ENCODE measurements around the gene FAM193A.
A peak's percentile ranks its signal among the peaks of the same experiment; 100 is the strongest.

FAM193A gene

GRCh38 chr4:2648159-2648814, 111.8 kb downstream of the FAM193A start:
- Histone ChIP-seq H2BK120ac (ENCODE audit: low read depth, low read length) (no peak overlapping the region), H4K8ac (ENCODE audit: low read length) (no peak overlapping the region)

GRCh38 chr4:2649604-2650114, 113.2 kb downstream of the FAM193A start:
- Histone ChIP-seq H3K9ac (ENCODE audit: low read length) (no peak overlapping the region), H3K14ac (ENCODE audit: low read length in 2 of 2) (no peak overlapping the region)
- WGBS, result 99% methylated on average over 5 of the region's 5 CpGs

More at GRCh38 chr4:2648159-2648814, 111.8 kb downstream of the FAM193A start:
- no peak overlapping the region for H2BK12ac ChIP-seq (ENCODE audit: low read length in 2 of 2)
- no peak overlapping the region for H3K9ac ChIP-seq (ENCODE audit: low read length)
- H3K23ac ChIP-seq (ENCODE audit: low read length in 2 of 2), result no peak overlapping the region
- H3K18ac ChIP-seq (ENCODE audit: low read depth in 1 of 2, low read length in 2 of 2), result no peak overlapping the region
- H3K9me3 ChIP-seq (ENCODE audit: control insufficient read depth, low read length), result no peaks in the 10 kb centered on the region
- no peak overlapping the region for H2AK5ac ChIP-seq (ENCODE audit: low read length, severe bottlenecking)
- H2BK5ac ChIP-seq (ENCODE audit: low read depth, low read length, poor library complexity, severe bottlenecking), result no peak overlapping the region
- H3K27ac ChIP-seq (ENCODE audit: low read length, poor library complexity, severe bottlenecking), result no peak overlapping the region
- H3K4me3 ChIP-seq (ENCODE audit: insufficient read depth in 1 of 2, low read depth in 1 of 2, low read length in 2 of 2), result no peak overlapping the region
- H3K4ac ChIP-seq (ENCODE audit: low read depth in 1 of 2, low read length in 2 of 2), result no peak overlapping the region
- no peak overlapping the region for H4K91ac ChIP-seq (ENCODE audit: low read length)
- 96% methylated on average over 9 of the region's 9 CpGs for WGBS
- no peak for DNase-seq
- no peak overlapping the region for H2BK15ac ChIP-seq (ENCODE audit: low read depth, poor library complexity, severe bottlenecking)
- H3K36me3 ChIP-seq (ENCODE audit: control insufficient read depth in 1 of 2, insufficient read depth in 2 of 2, low read depth in 1 of 2, low read length in 2 of 2), result peaks cover 70 to 84% of the 10 kb centered on the region in 2 experiments
- peaks cover 48% of the 10 kb centered on the region for H3K79me1 ChIP-seq (replicated peaks; ENCODE audit: low read length, poor library complexity, severe bottlenecking)
- no peaks in the 10 kb centered on the region for H3K27me3 ChIP-seq (ENCODE audit: control insufficient read depth in 1 of 2, insufficient read depth in 1 of 2, low read length in 2 of 2)
- no peak overlapping the region for H2AFZ ChIP-seq (ENCODE audit: low read depth, low read length)
- H3K14ac ChIP-seq (ENCODE audit: low read length in 2 of 2), result no peak overlapping the region
- H3K4me2 ChIP-seq (ENCODE audit: low read length, poor library complexity, severe bottlenecking), result no peak overlapping the region
- H3K4me1 ChIP-seq (ENCODE audit: control insufficient read depth, insufficient read depth, low read depth, low read length), result peaks cover 2% of the 10 kb centered on the region

GRCh38 chr4:2650276-2650675, 113.8 kb downstream of the FAM193A start:
- Histone ChIP-seq H3K23ac (ENCODE audit: low read length in 2 of 2) (no peak overlapping the region), H3K4me2 (ENCODE audit: low read length, poor library complexity, severe bottlenecking) (no peak overlapping the region), H3K14ac (ENCODE audit: low read length in 2 of 2) (no peak overlapping the region), H3K4ac (ENCODE audit: low read depth in 1 of 2, low read length in 2 of 2) (no peak overlapping the region), H2BK120ac (ENCODE audit: low read depth, low read length) (no peak overlapping the region), H3K36me3 (ENCODE audit: control insufficient read depth in 1 of 2, insufficient read depth in 2 of 2, low read depth in 1 of 2, low read length in 2 of 2) (peaks cover 61 to 67% of the 10 kb centered on the region in 2 experiments), H4K8ac (ENCODE audit: low read length) (no peak overlapping the region), H4K91ac (ENCODE audit: low read length) (no peak overlapping the region), H2BK5ac (ENCODE audit: low read depth, low read length, poor library complexity, severe bottlenecking) (no peak overlapping the region), H2AFZ (ENCODE audit: low read depth, low read length) (no peak overlapping the region), H2BK12ac (ENCODE audit: low read length in 2 of 2) (no peak overlapping the region), H3K18ac (ENCODE audit: low read depth in 1 of 2, low read length in 2 of 2) (no peak overlapping the region), H3K4me3 (ENCODE audit: insufficient read depth in 1 of 2, low read depth in 1 of 2, low read length in 2 of 2) (no peak overlapping the region), H3K27ac (ENCODE audit: low read length, poor library complexity, severe bottlenecking) (no peak overlapping the region), H3K9ac (ENCODE audit: low read length) (no peak overlapping the region), H3K9me3 (ENCODE audit: control insufficient read depth, low read length) (no peaks in the 10 kb centered on the region), H2BK15ac (ENCODE audit: low read depth, poor library complexity, severe bottlenecking) (peak overlapping the region; percentile 62), H3K27me3 (ENCODE audit: control insufficient read depth in 1 of 2, insufficient read depth in 1 of 2, low read length in 2 of 2) (no peaks in the 10 kb centered on the region), H2AK5ac (ENCODE audit: low read length, severe bottlenecking) (no peak overlapping the region), H3K79me1 (replicated peaks; ENCODE audit: low read length, poor library complexity, severe bottlenecking) (peaks cover 40% of the 10 kb centered on the region), H3K4me1 (ENCODE audit: control insufficient read depth, insufficient read depth, low read depth, low read length) (no peaks in the 10 kb centered on the region)
- WGBS, result 98% methylated on average over 13 of the region's 13 CpGs
- no peak for DNase-seq

More at GRCh38 chr4:2649604-2650114, 113.2 kb downstream of the FAM193A start:
- H3K79me1 ChIP-seq (replicated peaks; ENCODE audit: low read length, poor library complexity, severe bottlenecking), result peaks cover 41% of the 10 kb centered on the region
- no peak overlapping the region for H3K18ac ChIP-seq (ENCODE audit: low read depth in 1 of 2, low read length in 2 of 2)
- no peak overlapping the region for H3K23ac ChIP-seq (ENCODE audit: low read length in 2 of 2)
- no peak overlapping the region for H4K8ac ChIP-seq (ENCODE audit: low read length)
- H2AK5ac ChIP-seq (ENCODE audit: low read length, severe bottlenecking), result no peak overlapping the region
- no peak overlapping the region for H2BK120ac ChIP-seq (ENCODE audit: low read depth, low read length)
- H3K36me3 ChIP-seq (ENCODE audit: control insufficient read depth in 1 of 2, insufficient read depth in 2 of 2, low read depth in 1 of 2, low read length in 2 of 2), result peaks cover 61 to 73% of the 10 kb centered on the region in 2 experiments
- H3K4ac ChIP-seq (ENCODE audit: low read depth in 1 of 2, low read length in 2 of 2), result no peak overlapping the region
- H2BK12ac ChIP-seq (ENCODE audit: low read length in 2 of 2), result no peak overlapping the region
- no peaks in the 10 kb centered on the region for H3K4me1 ChIP-seq (ENCODE audit: control insufficient read depth, insufficient read depth, low read depth, low read length)
- no peak for DNase-seq
- no peaks in the 10 kb centered on the region for H3K9me3 ChIP-seq (ENCODE audit: control insufficient read depth, low read length)
- H3K4me2 ChIP-seq (ENCODE audit: low read length, poor library complexity, severe bottlenecking), result no peak overlapping the region
- H3K4me3 ChIP-seq (ENCODE audit: insufficient read depth in 1 of 2, low read depth in 1 of 2, low read length in 2 of 2), result no peak overlapping the region
- H2BK5ac ChIP-seq (ENCODE audit: low read depth, low read length, poor library complexity, severe bottlenecking), result no peak overlapping the region
- H3K27me3 ChIP-seq (ENCODE audit: control insufficient read depth in 1 of 2, insufficient read depth in 1 of 2, low read length in 2 of 2), result no peaks in the 10 kb centered on the region
- no peak overlapping the region for H2BK15ac ChIP-seq (ENCODE audit: low read depth, poor library complexity, severe bottlenecking)
- no peak overlapping the region for H3K27ac ChIP-seq (ENCODE audit: low read length, poor library complexity, severe bottlenecking)
- no peak overlapping the region for H2AFZ ChIP-seq (ENCODE audit: low read depth, low read length)
- H4K91ac ChIP-seq (ENCODE audit: low read length), result no peak overlapping the region

- H3K79me1 ChIP-seq (replicated peaks; ENCODE audit: low read length, poor library complexity, severe bottlenecking), result peaks cover 39% of the 10 kb centered on the region
- H2AK5ac ChIP-seq (ENCODE audit: low read length, severe bottlenecking), result no peak overlapping the region
- no peak for DNase-seq
- no peak overlapping the region for H3K4me2 ChIP-seq (ENCODE audit: low read length, poor library complexity, severe bottlenecking)
- H3K4me3 ChIP-seq (ENCODE audit: insufficient read depth in 1 of 2, low read depth in 1 of 2, low read length in 2 of 2), result no peak overlapping the region
- H2BK5ac ChIP-seq (ENCODE audit: low read depth, low read length, poor library complexity, severe bottlenecking), result no peak overlapping the region
- H3K14ac ChIP-seq (ENCODE audit: low read length in 2 of 2), result no peak overlapping the region
- no peak overlapping the region for H3K18ac ChIP-seq (ENCODE audit: low read depth in 1 of 2, low read length in 2 of 2)
- no peak overlapping the region for H4K91ac ChIP-seq (ENCODE audit: low read length)
- H2BK120ac ChIP-seq (ENCODE audit: low read depth, low read length), result no peak overlapping the region
- no peak overlapping the region for H2AFZ ChIP-seq (ENCODE audit: low read depth, low read length)
- H4K8ac ChIP-seq (ENCODE audit: low read length), result no peak overlapping the region
- no peaks in the 10 kb centered on the region for H3K27me3 ChIP-seq (ENCODE audit: control insufficient read depth in 1 of 2, insufficient read depth in 1 of 2, low read length in 2 of 2)
- no peak overlapping the region for H3K9ac ChIP-seq (ENCODE audit: low read length)
- no peak overlapping the region for H2BK15ac ChIP-seq (ENCODE audit: low read depth, poor library complexity, severe bottlenecking)
- H3K36me3 ChIP-seq (ENCODE audit: control insufficient read depth in 1 of 2, insufficient read depth in 2 of 2, low read depth in 1 of 2, low read length in 2 of 2), result peaks cover 61 to 75% of the 10 kb centered on the region in 2 experiments
- H2BK12ac ChIP-seq (ENCODE audit: low read length in 2 of 2), result no peak overlapping the region
- no peaks in the 10 kb centered on the region for H3K4me1 ChIP-seq (ENCODE audit: control insufficient read depth, insufficient read depth, low read depth, low read length)
- no peak overlapping the region for H3K23ac ChIP-seq (ENCODE audit: low read length in 2 of 2)
- 96% methylated on average over 8 of the region's 10 CpGs for WGBS
- no peak overlapping the region for H3K27ac ChIP-seq (ENCODE audit: low read length, poor library complexity, severe bottlenecking)
- H3K4ac ChIP-seq (ENCODE audit: low read depth in 1 of 2, low read length in 2 of 2), result no peak overlapping the region
- H3K9me3 ChIP-seq (ENCODE audit: control insufficient read depth, low read length), result no peaks in the 10 kb centered on the region
Measured at GRCh38 chr4:2651546-2651945, 115.1 kb downstream of the FAM193A start.
